Mucosa of descending colon (tissue), 3 donors: ENCODE measurements around the gene GMCL1. TPM values are rescaled to one million over a fixed set of nuclear protein-coding genes. Genes with fewer than 3 reads are reported as not detected.
A peak's percentile ranks its signal among the peaks of the same experiment; 100 is the strongest.
"Not testable (repeated sequence)": the region's sequence is repeated elsewhere in the genome, so short reads cannot be mapped to it uniquely, and the experiment has no call there.

Source experiments
- ATAC-seq: fragments of 200-7000 bp; cut with Tn5 transposase; one replicate; pipeline ENCODE4 v1.9.1; 2020; ENCODE audit warnings: mild to moderate bottlenecking, moderate library complexity
- DNase-seq, 3 donors: peaks; one replicate each; pipeline ENCODE4 v3.0.0-alpha.2; 2020
- H3K36me3 ChIP-seq: fragments of 200-600 bp; one replicate; pipeline ENCODE4 v1.8.0; 2021; ENCODE audit warnings: low read depth, mild to moderate bottlenecking
- H3K4me1 ChIP-seq: fragments of 200-600 bp; one replicate; pipeline ENCODE4 v1.8.0; 2021; ENCODE audit warnings: low read depth, mild to moderate bottlenecking
- H3K4me3 ChIP-seq: fragments of 200-600 bp; one replicate; pipeline ENCODE4 v1.8.0; 2021; ENCODE audit warnings: mild to moderate bottlenecking
- H3K9me3 ChIP-seq: fragments of 200-600 bp; one replicate; pipeline ENCODE4 v1.8.0; 2021; ENCODE audit warnings: mild to moderate bottlenecking
- intact Hi-C, 2 donors: fragments of 100-400 bp; cut with DNase I in 1 of 2; cut with micrococcal nuclease in 1 of 2; formaldehyde crosslinking; loops; one replicate each; pipeline versions ENCODE4 v1.11.0 to v1.11.1; 2022; cut with DNase I, micrococcal nuclease
- total RNA-seq, 3 donors: library from RNA; stranded (reverse); fragmentation: NEBNext Ultra II Directional in 2 of 3; extraction: Animal tissue kit (Norgen Biotek cat#: 25700) in 2 of 3; gene quantifications; one replicate each; pipeline versions ENCODE4 v1.2.1 to v1.2.4, GENCODE V29; 2021 to 2023
- TF ChIP-seq, protein P1 (sequence below): fragments of 200-600 bp; IDR thresholded peaks from one replicate; pipeline ENCODE4 v1.8.0; 2022; ENCODE audit warnings: antibody characterized with exemption, mild to moderate bottlenecking
- donor health status: DM: no; HTN: no; CAD: no; lungs with moderate emphysema.
- donor health status: DM: no; HTN: no; CAD: no.
- donor health status: DM: no; HTN: yes; CAD: no.

GMCL1 gene
- total RNA-seq, 3 donors from 2014 or later = 13.5 to 30.2 (median 18.8) TPM

DNA sequence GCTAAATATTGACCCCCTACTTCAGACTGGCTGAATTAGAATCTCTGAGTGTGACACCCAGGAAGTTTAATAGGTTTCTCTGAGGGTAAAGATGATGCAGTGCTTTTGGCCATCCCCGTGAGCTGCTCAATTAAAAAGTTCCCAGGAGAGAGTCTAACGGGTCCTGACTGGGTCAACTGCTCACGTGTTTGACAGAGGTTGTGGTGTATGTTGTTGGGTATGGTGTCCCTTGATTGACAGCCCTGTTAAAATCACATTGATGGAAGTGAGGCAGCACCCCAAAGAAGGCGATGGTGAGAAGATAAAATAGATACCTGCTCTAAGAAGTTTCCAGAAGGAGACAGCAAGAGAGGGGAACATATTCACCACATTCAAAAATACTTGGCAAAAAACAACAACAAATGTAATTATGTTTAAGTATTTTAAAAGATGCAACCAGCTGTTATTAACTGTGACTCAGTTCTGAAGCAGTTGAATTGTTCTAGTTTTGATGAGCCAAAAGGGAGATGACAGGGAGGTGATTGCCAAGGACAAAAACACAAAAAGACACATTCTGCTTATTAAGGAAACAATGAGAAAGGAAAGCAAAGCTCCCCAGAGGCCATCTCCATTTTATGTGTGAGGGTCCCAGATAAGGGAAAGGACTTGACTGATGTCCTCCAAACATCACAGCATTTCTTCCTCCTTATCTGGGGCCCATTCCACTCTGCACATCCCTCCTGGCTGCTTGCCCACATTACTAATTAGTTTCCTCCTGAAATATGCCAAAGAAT, 11.5 kb upstream of the GMCL1 start:
- ATAC-seq (no peak), DNase-seq (no peak)
- H3K9me3 ChIP-seq = no peaks in the 10 kb centered on the region
- intact Hi-C loops = loop anchor here (2.0 kb wide), 1 partner anchor 93 kb away; no protein-coding TSS in a partner anchor
- H3K36me3 ChIP-seq = no peaks in the 10 kb centered on the region
- no peak overlapping the region for H3K4me3 ChIP-seq
- TF ChIP-seq, protein P1, sequence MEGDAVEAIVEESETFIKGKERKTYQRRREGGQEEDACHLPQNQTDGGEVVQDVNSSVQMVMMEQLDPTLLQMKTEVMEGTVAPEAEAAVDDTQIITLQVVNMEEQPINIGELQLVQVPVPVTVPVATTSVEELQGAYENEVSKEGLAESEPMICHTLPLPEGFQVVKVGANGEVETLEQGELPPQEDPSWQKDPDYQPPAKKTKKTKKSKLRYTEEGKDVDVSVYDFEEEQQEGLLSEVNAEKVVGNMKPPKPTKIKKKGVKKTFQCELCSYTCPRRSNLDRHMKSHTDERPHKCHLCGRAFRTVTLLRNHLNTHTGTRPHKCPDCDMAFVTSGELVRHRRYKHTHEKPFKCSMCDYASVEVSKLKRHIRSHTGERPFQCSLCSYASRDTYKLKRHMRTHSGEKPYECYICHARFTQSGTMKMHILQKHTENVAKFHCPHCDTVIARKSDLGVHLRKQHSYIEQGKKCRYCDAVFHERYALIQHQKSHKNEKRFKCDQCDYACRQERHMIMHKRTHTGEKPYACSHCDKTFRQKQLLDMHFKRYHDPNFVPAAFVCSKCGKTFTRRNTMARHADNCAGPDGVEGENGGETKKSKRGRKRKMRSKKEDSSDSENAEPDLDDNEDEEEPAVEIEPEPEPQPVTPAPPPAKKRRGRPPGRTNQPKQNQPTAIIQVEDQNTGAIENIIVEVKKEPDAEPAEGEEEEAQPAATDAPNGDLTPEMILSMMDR = no peak
- H3K4me1 ChIP-seq = no peaks in the 10 kb centered on the region

DNA sequence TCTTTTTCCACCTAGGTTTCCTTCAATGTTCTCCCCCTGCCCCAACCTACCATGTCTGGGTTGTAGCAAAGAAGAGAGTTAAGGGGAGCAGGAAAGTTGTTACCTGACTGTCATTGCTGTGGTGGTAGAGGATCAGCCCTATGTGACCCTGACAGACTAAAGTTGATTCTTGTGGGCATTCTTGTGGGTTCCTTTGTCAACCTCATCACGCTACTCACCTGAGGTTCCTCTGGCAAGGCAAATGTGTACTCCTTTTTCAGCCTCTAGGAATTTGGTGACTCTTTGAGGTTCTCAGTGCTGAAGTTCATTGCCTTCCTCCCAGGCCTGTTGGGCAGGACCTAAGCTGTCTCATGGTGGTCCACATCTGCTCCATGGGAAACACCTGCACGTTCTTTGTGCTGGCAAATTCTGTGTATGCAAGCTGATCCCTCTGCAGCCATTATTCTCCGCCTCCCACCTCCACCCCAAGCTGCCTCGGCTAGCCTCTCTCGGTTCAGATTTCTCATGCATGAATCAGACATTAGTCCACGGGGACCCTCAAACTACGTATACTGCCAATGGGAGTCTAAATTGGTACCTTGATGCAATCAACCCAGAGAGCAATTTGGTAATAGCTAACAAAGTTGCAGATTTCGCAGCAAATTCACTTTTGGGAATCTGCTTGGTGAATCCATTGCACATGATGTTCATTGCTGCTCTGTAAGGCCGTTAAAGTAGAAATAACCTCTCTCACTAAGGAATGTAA, 1.5 kb upstream of the GMCL1 start:
- TF ChIP-seq, protein P1 = no peak
- Histone ChIP-seq H3K4me1 (peaks cover 16% of the 10 kb centered on the region), H3K4me3 (no peak overlapping the region), H3K36me3 (no peaks in the 10 kb centered on the region), H3K9me3 (no peaks in the 10 kb centered on the region)
- intact Hi-C loops = no loop called here
- ATAC-seq (no peak), DNase-seq (no peak)

DNA sequence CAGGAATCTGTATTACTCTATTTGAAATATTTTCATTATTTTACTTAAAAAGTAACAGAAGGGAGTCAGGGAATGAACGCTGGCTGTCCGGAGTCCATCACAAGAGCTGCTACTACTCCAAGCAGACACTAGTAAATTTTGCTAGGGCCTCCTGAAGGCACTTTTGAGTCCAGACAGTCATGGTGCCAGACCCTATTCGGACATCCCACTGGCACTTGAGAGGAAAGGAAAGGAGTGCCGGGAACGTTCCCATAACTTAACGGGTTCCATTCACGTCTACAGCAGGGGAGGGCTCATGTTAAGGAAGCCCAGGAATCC, 563 bp upstream of the GMCL1 start:
- TF ChIP-seq, protein P1 = no peak
- Histone ChIP-seq H3K36me3 (no peaks in the 10 kb centered on the region), H3K9me3 (no peaks in the 10 kb centered on the region), H3K4me3 (peak overlapping the region; percentile 86), H3K4me1 (peaks cover 16% of the 10 kb centered on the region)
- no peak for ATAC-seq
- intact Hi-C loops = no loop called here
- no peak for DNase-seq

DNA sequence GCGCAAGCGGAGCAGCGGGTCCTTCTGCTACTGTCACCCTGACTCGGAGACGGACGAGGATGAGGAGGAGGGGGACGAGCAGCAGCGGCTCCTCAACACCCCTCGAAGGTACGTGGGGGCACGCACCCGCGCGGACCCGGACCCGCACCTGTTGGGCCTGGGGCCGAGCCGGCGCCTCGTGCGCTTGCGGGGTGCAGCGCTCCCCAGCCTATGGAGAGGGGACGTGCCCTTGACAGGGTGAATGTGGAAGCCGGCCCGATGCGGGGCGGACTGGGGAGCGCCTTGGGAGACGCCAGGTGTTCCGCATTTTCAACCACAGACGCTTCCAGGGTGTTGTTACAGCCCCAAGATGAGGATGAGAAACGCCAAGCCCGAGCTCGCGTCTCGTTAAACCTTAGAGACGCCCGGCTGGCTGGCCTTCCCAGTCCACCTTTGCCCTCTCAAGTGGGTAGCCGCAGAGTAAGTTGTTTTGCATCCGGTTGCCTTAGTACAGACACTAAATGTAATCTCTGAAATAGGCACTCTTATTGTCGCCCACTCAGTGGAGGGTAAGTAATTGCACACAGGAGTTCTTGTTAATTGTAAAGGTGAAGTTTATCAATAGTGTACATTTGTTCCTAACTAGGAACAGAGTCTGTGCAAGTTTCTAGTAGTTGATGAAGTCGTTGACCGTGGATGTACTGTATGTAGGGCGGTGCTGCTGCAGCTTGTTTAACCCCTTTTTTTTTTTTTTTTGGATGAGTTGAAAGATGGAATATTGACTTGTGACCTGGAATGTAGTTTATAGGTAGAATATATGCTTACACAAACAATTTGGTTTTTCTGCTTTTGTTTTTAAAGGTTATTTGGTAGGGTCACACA, 815 bp downstream of the GMCL1 start:
- intact Hi-C loops = no loop called here
- ATAC-seq (peak; percentile 70), DNase-seq (peak; percentile 70 to 76 (median 73))
- H3K4me3 ChIP-seq = peak overlapping the region; percentile 86
- H3K9me3 ChIP-seq = no peaks in the 10 kb centered on the region
- TF ChIP-seq, protein P1 = no peak
- peaks cover 16% of the 10 kb centered on the region for H3K4me1 ChIP-seq
- H3K36me3 ChIP-seq = no peaks in the 10 kb centered on the region

DNA sequence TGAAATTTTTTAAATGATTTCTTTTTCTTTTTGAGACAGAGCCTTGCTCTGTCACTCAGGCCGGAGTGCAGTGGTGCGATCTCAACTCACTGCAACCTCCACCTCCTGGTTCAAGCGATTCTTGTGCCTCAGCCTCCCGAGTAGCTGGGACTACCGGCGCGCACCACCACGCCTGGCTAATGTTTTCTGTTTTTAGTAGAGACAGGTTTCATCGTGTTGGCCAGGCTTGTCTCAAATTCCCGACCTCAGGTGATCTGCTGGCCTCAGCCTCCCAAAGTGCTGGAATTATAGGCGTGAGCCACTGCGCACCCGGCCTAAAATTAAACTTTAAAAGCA, 1.4 kb downstream of the GMCL1 start:
- H3K9me3 ChIP-seq, ATAC-seq, H3K36me3 ChIP-seq, intact Hi-C loops, H3K4me3 ChIP-seq: not testable (repeated sequence)
- peak in 1 of 3 donors; percentile 25 for DNase-seq
- peaks cover 16% of the 10 kb centered on the region for H3K4me1 ChIP-seq
